CD4-positive, CD25-positive, alpha-beta regulatory T cell (primary cell): ENCODE measurements around the gene FBXO41. TPM values are rescaled to one million over a fixed set of nuclear protein-coding genes. Genes with fewer than 3 reads are reported as not detected.

Experiments
- ATAC-seq, 2 donors: fragments of 150-1000 bp; cut with Tn5 transposase; one replicate each; pipeline ENCODE4 v1.10.0; 2021; ENCODE audit warnings: low read depth in 2 of 2, moderate number of reproducible peaks in 2 of 2, moderate library complexity in 1 of 2
- DNase-seq, 3 donors: peaks; one replicate each; pipeline versions ENCODE4 v3.0.0 to v3.0.0-alpha.2; 2012 to 2022; ENCODE audit warnings: mixed read lengths in 1 of 3
- H3K27ac ChIP-seq: one replicate; pipeline ENCODE4 v1.7.0; 2013; ENCODE audit warnings: mild to moderate bottlenecking, low read length; ENCODE audit not compliant: insufficient read depth, poor library complexity, severe bottlenecking
- H3K27me3 ChIP-seq: one replicate; pipeline ENCODE4 v1.7.0; 2013; ENCODE audit warnings: low read length; ENCODE audit not compliant: control insufficient read depth, insufficient read depth
- H3K36me3 ChIP-seq: one replicate; pipeline ENCODE4 v1.7.0; 2013; ENCODE audit warnings: mild to moderate bottlenecking, low read length, moderate library complexity; ENCODE audit not compliant: control insufficient read depth, insufficient read depth
- H3K4me1 ChIP-seq: 2 replicates; pipeline ENCODE4 v1.7.0; 2013; ENCODE audit warnings: mild to moderate bottlenecking, low read length; ENCODE audit not compliant: insufficient read depth, control insufficient read depth, poor library complexity, severe bottlenecking
- H3K4me3 ChIP-seq: one replicate; pipeline ENCODE4 v1.7.0; 2013; ENCODE audit warnings: low read depth, mild to moderate bottlenecking, low read length, moderate library complexity
- H3K9me3 ChIP-seq, 2 experiments: 1 replicate in 1 of 2; 2 replicates in 1 of 2; pipeline ENCODE4 v1.7.0; 2013; ENCODE audit warnings: low read length in 2 of 2, mild to moderate bottlenecking in 1 of 2, moderate library complexity in 1 of 2; ENCODE audit not compliant: control insufficient read depth in 2 of 2
- H3K27ac Mint-ChIP-seq, 3 donors: one replicate each; pipeline ENCODE4 v1.8.0; 2020 to 2022; ENCODE audit warnings: mild to moderate bottlenecking in 3 of 3, mixed read lengths in 3 of 3, moderate library complexity in 2 of 3
- H3K27me3 Mint-ChIP-seq: one replicate; pipeline ENCODE4 v1.8.0; 2022; ENCODE audit warnings: mild to moderate bottlenecking, mixed read lengths
- H3K36me3 Mint-ChIP-seq: one replicate; pipeline ENCODE4 v1.8.0; 2020; ENCODE audit warnings: mixed read lengths
- H3K4me1 Mint-ChIP-seq, 4 donors: one replicate each; pipeline ENCODE4 v1.8.0; 2020 to 2022; ENCODE audit warnings: mixed read lengths in 4 of 4, mild to moderate bottlenecking in 1 of 4
- H3K4me3 Mint-ChIP-seq, 4 donors: one replicate each; pipeline ENCODE4 v1.8.0; 2020 to 2022; ENCODE audit warnings: mild to moderate bottlenecking in 4 of 4, mixed read lengths in 4 of 4, moderate library complexity in 3 of 4
- H3K9me3 Mint-ChIP-seq, 7 donors: one replicate each; pipeline ENCODE4 v1.8.0; 2020 to 2022; ENCODE audit warnings: mixed read lengths in 7 of 7, mild to moderate bottlenecking in 3 of 7, moderate library complexity in 2 of 7
- polyA plus RNA-seq, 4 donors: library from polyadenylated mRNA; unstranded; fragments of 300-500 nt; fragmentation: Illumina TruSeq; gene quantifications; one replicate each; pipeline ENCODE4 v1.2.3, GENCODE V29; 2021
- total RNA-seq: library from RNA; stranded (reverse); gene quantifications from one replicate; pipeline ENCODE4 v1.2.3, GENCODE V29; 2022

The FBXO41 gene
- total and polyA plus RNA-seq, 5 donors from 2014 or later: 0.51 to 17.4 (median 1.0) TPM

- peak overlapping the region; percentile 58 for H3K4me3 ChIP-seq
- peak; percentile 92 to 94 for ATAC-seq
- no peaks in the 10 kb centered on the region for H3K9me3 ChIP-seq
- peaks cover under 1% of the 10 kb centered on the region for H3K36me3 ChIP-seq
- DNase-seq: peak; percentile 69 to 89 (median 80)
- Mint-ChIP-seq H3K27me3 (no peaks in the 10 kb centered on the region), H3K36me3 (peaks cover 3% of the 10 kb centered on the region), H3K9me3 (no peaks in the 10 kb centered on the region), H3K27ac (peak overlapping the region in 1 of 3 donors; percentile 61), H3K4me1 (peaks cover 8 to 29% (median 13%) of the 10 kb centered on the region in 4 donors), H3K4me3 (peak overlapping the region in 3 of 4 donors; percentile 57 to 81 (median 74))
- H3K27me3 ChIP-seq: no peaks in the 10 kb centered on the region
- no peak overlapping the region for H3K27ac ChIP-seq
- H3K4me1 ChIP-seq: peaks cover 13% of the 10 kb centered on the region
Measured at GRCh38 chr2:73268830-73269685, 15.2 kb downstream of the FBXO41 start.

- peak overlapping the region; percentile 1 to 78 (median 66) for H3K27ac Mint-ChIP-seq
- Histone ChIP-seq H3K4me3 (peak overlapping the region; percentile 24), H3K27me3 (no peaks in the 10 kb centered on the region), H3K27ac (no peak overlapping the region), H3K4me1 (peaks cover 13% of the 10 kb centered on the region), H3K9me3 (no peaks in the 10 kb centered on the region), H3K36me3 (peaks cover 5% of the 10 kb centered on the region)
- H3K4me3 Mint-ChIP-seq: peak overlapping the region; percentile 57 to 81 (median 72)
- no peaks in the 10 kb centered on the region for H3K9me3 Mint-ChIP-seq
- no peak for DNase-seq
- peaks cover 8 to 31% (median 13%) of the 10 kb centered on the region in 4 donors for H3K4me1 Mint-ChIP-seq
- ATAC-seq: no peak
- peaks cover 3% of the 10 kb centered on the region for H3K36me3 Mint-ChIP-seq
- H3K27me3 Mint-ChIP-seq: no peaks in the 10 kb centered on the region
Measured at GRCh38 chr2:73268366-73268829, 15.9 kb downstream of the FBXO41 start.

- Mint-ChIP-seq H3K4me3 (no peak overlapping the region), H3K36me3 (peaks cover 3% of the 10 kb centered on the region), H3K4me1 (peaks cover 8 to 31% (median 13%) of the 10 kb centered on the region in 4 donors), H3K27me3 (no peaks in the 10 kb centered on the region), H3K27ac (no peak overlapping the region), H3K9me3 (no peaks in the 10 kb centered on the region)
- H3K27ac ChIP-seq: no peak overlapping the region
- H3K27me3 ChIP-seq: no peaks in the 10 kb centered on the region
- ATAC-seq: no peak
- no peaks in the 10 kb centered on the region for H3K9me3 ChIP-seq
- no peak for DNase-seq
- H3K4me1 ChIP-seq: peaks cover 13% of the 10 kb centered on the region
- no peak overlapping the region for H3K4me3 ChIP-seq
- H3K36me3 ChIP-seq: peaks cover 12% of the 10 kb centered on the region
Measured at GRCh38 chr2:73267008-73267407, 17.3 kb downstream of the FBXO41 start.

GRCh38 chr2:73266061-73266901 is 18.0 kb downstream of the FBXO41 start:
- DNase-seq (no peak), ATAC-seq (no peak)
- H3K4me3 ChIP-seq: no peak overlapping the region
- H3K27me3 Mint-ChIP-seq: no peaks in the 10 kb centered on the region
- H3K27ac Mint-ChIP-seq: peak overlapping the region in 1 of 3 donors; percentile 56
- H3K9me3 ChIP-seq: no peaks in the 10 kb centered on the region
- peaks cover 8 to 31% (median 13%) of the 10 kb centered on the region in 4 donors for H3K4me1 Mint-ChIP-seq
- H3K27ac ChIP-seq: no peak overlapping the region
- H3K36me3 Mint-ChIP-seq: peaks cover 7% of the 10 kb centered on the region
- peaks cover 13% of the 10 kb centered on the region for H3K4me1 ChIP-seq
- H3K27me3 ChIP-seq: no peaks in the 10 kb centered on the region
- H3K36me3 ChIP-seq: peaks cover 12% of the 10 kb centered on the region
- no peaks in the 10 kb centered on the region for H3K9me3 Mint-ChIP-seq
- H3K4me3 Mint-ChIP-seq: no peak overlapping the region

GRCh38 chr2:73265298-73266060 is 18.8 kb downstream of the FBXO41 start:
- Histone ChIP-seq H3K4me1 (peaks cover 13% of the 10 kb centered on the region), H3K36me3 (peaks cover 12% of the 10 kb centered on the region), H3K27ac (no peak overlapping the region), H3K9me3 (no peaks in the 10 kb centered on the region), H3K4me3 (no peak overlapping the region), H3K27me3 (no peaks in the 10 kb centered on the region)
- Mint-ChIP-seq H3K27ac (peak overlapping the region in 1 of 3 donors; percentile 56), H3K36me3 (peaks cover 7% of the 10 kb centered on the region), H3K4me3 (peak overlapping the region in 1 of 4 donors; percentile 34), H3K9me3 (no peaks in the 10 kb centered on the region), H3K4me1 (peaks cover 8 to 27% (median 13%) of the 10 kb centered on the region in 4 donors), H3K27me3 (no peaks in the 10 kb centered on the region)
- ATAC-seq (no peak), DNase-seq (no peak)

- DNase-seq: no peak
- H3K27ac Mint-ChIP-seq: no peak overlapping the region
- no peak overlapping the region for H3K4me3 Mint-ChIP-seq
- Histone ChIP-seq H3K27ac (no peak overlapping the region), H3K27me3 (no peaks in the 10 kb centered on the region), H3K9me3 (no peaks in the 10 kb centered on the region), H3K4me1 (peaks cover 11% of the 10 kb centered on the region), H3K4me3 (no peak overlapping the region), H3K36me3 (peaks cover 13% of the 10 kb centered on the region)
- H3K27me3 Mint-ChIP-seq: no peaks in the 10 kb centered on the region
- peaks cover 8 to 24% (median 10%) of the 10 kb centered on the region in 4 donors for H3K4me1 Mint-ChIP-seq
- H3K36me3 Mint-ChIP-seq: peaks cover 7% of the 10 kb centered on the region
- no peak for ATAC-seq
- no peaks in the 10 kb centered on the region for H3K9me3 Mint-ChIP-seq
Measured at GRCh38 chr2:73264783-73265182, 19.5 kb downstream of the FBXO41 start.

- Mint-ChIP-seq H3K4me1 (peaks cover 7 to 23% (median 8%) of the 10 kb centered on the region in 4 donors), H3K27me3 (no peaks in the 10 kb centered on the region), H3K4me3 (no peak overlapping the region), H3K36me3 (peaks cover 7% of the 10 kb centered on the region), H3K27ac (no peak overlapping the region), H3K9me3 (no peaks in the 10 kb centered on the region)
- ATAC-seq (no peak), DNase-seq (no peak)
- no peaks in the 10 kb centered on the region for H3K27me3 ChIP-seq
- peaks cover 7% of the 10 kb centered on the region for H3K4me1 ChIP-seq
- no peak overlapping the region for H3K4me3 ChIP-seq
- no peaks in the 10 kb centered on the region for H3K9me3 ChIP-seq
- peaks cover 15% of the 10 kb centered on the region for H3K36me3 ChIP-seq
- H3K27ac ChIP-seq: no peak overlapping the region
Measured at GRCh38 chr2:73264332-73264606, 20.0 kb downstream of the FBXO41 start.
